ENCODE data around the gene OBSL1.

OBSL1 gene

DNA sequence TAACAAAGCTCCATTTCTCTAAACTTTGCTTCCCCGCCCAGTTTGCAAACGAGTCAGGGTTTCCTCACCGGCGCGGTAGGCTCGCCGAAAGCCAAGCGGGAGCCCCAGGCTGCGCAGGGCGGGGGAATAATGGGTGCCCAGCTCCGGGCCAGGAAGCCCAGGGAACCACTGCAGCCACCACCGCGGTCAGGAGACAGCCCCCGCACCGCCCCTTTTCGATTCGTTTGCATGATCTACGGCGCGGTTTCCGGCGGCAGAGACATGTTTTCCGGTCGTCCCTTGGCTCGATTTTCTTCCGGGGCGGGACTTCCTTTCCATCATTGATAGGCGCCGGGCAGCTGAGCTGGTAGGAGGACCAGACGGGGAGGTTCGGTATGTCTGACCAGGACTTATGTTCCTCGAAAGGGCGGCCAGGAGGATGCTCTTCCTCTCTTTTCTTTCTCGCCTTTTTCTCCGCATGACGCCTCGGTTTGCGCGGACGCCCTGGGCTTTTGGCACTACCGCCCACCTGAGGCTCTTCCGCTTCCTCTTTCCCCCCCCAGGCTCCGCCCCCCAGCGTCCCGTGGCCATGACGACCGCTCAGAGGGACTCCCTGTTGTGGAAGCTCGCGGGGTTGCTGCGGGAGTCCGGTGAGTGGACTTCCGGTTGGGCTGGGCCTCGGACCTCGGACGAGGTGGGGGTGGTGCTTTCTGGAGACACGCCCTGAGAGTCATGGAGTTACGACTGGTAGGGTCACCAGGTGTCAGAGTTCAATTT lies 26.4 kb upstream of the OBSL1 start, which contains the start of gene STK11IP:
Gene STK11IP, plus strand, starts transcription at position 306 of the 756 bp plus-strand sequence. Its CDS starts 263 bp downstream, at position 569.
- peak; percentile 88 for DNase-seq (ENCODE audit: low read depth)
- H3K4me3 ChIP-seq (ENCODE audit: low read depth, low read length) = peak within 1 kb of the TSS; percentile 80

DNA sequence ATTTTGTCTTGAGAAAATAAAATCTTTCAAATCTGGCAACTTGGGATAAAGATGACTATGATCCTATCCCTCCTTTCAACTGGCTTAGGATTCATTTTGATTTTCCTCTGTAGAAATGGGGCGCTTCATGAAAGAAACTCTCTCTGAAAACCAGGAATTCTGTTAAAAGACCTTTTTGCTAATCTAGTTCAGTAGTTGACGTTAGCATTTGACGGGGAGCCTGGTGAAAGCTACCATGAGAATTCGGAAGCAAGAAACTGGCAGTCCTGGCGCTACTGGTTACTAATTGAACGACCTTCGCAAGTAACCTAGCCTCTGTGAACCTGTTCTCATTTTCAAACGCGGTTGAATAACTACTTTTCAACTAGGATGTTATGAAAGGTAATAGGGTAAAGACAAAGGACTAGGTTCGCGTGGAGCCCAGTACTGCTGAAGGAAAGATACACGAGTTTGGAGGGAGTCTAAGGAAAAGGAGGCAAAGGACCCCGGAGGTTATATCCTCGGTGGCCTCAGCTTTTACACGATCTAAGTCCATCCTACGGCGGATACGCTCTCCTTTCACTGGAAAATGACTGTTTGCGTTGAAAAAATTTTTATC lies 25.7 kb upstream of the OBSL1 start:
- H3K4me3 ChIP-seq (ENCODE audit: low read depth, low read length) = peak overlapping the region; percentile 80
- DNase-seq (ENCODE audit: low read depth) = no peak

DNA sequence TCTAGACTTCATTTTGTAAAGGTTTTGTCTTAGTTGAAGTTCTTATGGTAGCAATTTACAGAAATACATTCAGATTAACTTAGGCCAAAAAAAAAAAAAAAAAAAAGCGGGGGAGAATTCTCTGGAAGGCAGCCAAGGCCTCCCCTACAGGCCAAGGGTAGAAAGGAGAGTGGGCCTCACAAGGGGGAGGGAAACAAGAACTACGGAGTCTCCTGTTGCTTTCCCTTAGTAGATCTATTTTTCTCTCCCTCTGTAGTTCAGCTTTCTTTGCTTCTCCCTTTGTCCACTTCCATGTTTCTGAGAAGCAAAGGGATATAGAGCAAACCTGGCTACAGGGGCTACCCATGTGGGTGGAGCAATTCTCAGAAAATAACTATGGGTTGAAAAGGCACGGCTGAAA lies 23.9 kb upstream of the OBSL1 start:
- H3K4me3 ChIP-seq (ENCODE audit: low read depth, low read length) = no peak overlapping the region
- peak; percentile 30 for DNase-seq (ENCODE audit: low read depth)

DNA sequence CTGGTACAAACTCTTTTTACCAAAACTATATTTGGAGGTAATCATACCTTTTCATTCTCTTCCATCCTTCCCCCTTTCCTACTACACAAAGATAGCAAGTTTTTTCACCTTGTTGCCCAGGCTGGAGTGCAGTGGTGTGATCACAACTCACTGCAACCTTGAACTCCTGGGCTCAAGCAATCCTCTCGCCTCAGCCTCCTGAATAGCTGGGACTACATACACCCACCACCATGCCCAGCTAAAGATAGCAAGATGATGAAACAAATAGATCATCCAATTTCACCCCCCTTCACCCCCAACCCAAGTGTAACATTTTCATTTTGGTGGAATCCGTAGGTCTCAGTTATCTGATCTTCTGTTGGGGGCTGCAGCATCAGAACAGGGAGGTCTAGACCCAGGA lies 21.8 kb upstream of the OBSL1 start:
- no peak for DNase-seq (ENCODE audit: low read depth)
- H3K4me3 ChIP-seq (ENCODE audit: low read depth, low read length) = no peak overlapping the region

DNA sequence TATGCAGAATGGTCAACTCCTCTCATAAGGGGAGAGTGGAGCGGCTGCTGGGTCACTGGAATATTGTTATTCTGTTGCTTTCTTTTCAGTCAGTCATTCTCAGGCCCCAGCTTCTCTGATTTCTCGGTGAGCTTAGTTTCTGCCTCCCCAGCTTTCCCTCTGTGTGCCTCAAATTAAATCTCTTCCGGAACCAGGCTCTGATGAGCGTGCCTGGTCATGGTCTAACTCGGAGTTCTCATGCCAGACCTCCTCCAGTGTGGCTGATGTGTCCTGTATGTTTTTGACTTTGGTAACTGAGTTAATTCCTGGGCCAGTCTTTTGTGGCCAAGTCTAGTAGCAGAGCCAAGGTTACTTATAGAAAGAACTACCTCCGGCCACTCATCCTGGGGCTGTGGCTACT lies 21.4 kb upstream of the OBSL1 start:
- H3K4me3 ChIP-seq (ENCODE audit: low read depth, low read length) = no peak overlapping the region
- DNase-seq (ENCODE audit: low read depth) = no peak

DNA sequence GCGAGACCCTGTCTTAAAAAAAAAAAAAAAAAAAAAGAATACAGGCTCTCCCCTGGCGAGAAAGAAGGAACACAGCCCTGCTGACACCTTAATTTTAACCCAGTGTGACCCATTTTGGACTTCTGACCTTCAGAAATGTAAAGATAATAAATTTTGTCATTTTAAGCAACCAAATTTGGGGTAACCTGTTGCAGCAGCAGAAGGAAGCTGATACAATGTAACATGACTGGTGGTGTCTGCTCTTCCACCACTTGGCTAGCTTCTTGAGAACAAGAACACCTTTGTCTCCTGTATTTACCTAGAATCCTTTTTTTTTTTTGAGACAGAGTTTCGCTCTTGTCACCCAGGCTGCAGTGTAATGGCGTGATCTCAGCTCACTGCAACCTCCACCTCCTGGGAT lies 19.8 kb upstream of the OBSL1 start:
- no peak overlapping the region for H3K4me3 ChIP-seq (ENCODE audit: low read depth, low read length)
- no peak for DNase-seq (ENCODE audit: low read depth)

DNA sequence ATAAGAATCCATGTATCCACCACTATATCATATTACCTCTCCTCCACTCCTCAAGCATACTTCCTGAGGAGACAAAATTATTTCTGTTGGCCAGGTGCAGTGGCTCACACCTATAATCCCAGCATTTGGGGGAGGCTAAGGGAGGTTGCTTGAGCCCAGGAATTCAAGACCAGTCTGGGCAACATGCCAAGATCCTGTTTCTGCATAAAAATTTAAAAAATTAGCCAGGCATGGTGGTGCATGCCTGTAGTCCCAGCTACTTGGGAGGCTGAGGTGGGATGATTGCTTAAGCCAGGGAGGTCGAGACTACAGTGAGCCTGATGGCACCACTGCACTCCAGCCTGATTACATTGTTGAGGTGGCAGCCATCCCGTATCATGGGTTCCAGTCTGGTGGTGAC lies 10.0 kb upstream of the OBSL1 start:
- no peak for DNase-seq (ENCODE audit: low read depth)
- no peak overlapping the region for H3K4me3 ChIP-seq (ENCODE audit: low read depth, low read length)

DNA sequence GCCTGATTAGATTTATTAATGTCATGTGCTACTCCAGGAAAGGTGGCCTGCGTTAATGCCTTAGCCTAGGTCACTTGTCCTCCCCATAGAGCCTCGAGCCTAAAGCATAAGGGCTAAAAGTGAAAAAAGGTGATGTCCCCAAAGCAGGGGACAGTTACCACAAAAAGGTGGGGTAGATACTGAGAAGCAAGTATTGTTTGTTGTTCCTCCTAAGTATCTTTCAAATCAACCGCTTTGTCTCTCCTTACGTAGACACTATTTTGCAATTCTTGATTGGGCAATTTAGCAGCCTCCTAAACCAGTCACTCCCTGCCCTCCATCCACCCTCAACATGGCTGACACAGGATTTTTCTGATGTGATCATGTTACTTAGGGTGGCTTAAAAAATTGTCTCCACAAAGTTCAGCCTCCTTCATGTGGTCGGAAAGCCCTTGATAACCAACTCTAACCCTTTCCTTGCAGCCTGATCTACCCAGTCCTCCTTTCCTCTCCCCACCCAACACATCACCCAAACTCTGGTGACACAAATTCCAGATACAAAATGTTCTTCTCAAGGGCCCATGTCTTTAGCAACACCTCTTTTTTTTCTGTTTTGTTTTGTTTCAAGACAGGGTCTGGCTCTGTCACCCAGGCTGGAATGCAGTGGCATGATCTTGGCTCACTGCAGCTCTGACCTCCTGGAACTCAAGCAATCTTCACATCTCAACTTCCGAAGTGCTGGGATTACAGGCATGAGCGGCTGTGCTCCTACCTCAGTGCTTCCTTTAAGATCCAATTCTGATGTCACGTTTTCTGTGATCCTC lies 7.7 kb upstream of the OBSL1 start:
- no peak overlapping the region for H3K4me3 ChIP-seq (ENCODE audit: low read depth, low read length)
- DNase-seq (ENCODE audit: low read depth) = no peak

DNA sequence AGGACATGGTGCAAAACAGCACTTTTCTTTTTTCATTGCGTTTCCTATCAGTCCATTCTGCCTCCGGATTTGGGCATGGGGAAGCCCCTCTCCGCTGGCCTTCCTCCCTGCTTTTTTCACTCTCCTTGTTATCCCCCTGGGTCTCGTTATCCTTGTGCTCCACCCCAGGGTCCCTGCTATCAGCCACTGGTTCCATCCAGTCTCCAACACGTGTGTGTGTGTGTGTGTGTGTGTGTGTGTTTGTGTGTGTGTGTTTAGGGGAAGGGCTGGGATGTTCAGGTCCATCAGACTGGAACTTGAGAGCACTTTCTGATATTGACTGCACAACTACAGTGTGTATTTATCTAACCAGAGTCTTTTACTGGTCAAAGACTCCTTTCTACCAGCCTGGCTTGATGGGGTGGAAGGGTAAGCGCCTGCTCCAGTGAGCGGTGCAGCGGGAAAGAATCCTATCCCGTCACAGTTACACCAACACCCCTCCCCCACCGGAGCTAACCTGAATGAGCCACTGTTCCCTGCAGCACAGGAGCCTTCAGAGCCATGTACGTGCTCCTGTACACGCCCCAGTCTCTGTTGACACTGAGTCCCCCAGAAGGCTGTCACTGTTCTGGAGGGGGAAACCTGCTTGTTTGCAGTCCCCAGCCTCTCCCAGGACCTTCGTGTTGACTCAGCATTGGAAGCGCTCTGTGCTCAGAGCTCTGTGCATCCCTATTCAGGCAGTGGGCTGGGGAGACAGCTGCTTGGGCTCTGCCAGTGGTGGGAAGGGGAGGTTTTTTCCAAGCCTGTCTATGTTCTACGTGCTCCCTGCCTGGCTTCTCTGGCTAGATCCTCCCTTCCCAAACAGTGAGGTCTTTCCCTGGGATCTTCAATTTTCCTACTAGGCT lies 5.4 kb upstream of the OBSL1 start:
- no peak overlapping the region for H3K4me3 ChIP-seq (ENCODE audit: low read depth, low read length)
- DNase-seq (ENCODE audit: low read depth) = no peak

DNA sequence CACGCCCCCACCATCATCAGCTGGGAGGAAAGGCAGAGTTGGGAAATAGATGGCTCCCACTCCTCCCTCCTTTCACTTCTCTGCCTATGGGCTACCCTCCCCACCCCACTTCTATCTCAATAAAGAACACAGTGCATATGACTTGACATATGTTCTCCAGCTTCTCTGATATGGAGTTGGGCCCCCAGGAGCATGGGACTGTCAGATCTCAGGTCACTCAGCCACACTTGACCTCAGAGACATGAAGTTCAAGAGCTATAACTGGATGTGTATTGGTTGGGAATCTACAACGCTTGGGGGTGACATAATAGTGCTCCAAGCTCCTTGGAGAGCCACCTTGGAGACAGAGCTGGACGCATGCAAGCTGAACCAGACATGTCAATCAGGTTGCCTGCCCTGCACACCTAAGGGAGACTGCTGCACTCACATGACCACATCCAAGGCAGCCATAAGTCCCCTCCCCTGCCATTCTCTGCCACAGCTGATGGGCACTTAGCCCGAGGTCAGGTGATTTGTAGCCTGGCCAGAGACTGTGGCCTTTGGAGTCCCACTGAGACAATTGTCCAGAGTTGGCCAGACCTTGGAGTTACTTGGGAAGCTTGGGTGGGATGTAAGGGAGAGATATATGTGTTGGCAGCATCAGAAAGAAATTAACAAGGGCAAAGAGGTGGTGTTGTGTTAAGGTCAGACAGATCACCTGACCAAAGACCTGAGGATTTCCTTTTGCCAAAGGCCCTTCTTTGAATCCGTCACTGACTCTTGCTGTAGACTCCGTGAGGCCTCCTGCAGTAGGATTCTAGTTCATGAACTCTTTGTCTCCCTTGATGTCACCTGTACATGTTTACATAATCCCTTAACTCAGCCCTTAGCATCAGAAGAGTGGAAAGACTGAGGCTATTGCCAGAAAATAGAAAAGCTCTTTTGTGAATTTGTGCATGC lies 4.5 kb upstream of the OBSL1 start:
- DNase-seq (ENCODE audit: low read depth) = no peak
- no peak overlapping the region for H3K4me3 ChIP-seq (ENCODE audit: low read depth, low read length)

DNA sequence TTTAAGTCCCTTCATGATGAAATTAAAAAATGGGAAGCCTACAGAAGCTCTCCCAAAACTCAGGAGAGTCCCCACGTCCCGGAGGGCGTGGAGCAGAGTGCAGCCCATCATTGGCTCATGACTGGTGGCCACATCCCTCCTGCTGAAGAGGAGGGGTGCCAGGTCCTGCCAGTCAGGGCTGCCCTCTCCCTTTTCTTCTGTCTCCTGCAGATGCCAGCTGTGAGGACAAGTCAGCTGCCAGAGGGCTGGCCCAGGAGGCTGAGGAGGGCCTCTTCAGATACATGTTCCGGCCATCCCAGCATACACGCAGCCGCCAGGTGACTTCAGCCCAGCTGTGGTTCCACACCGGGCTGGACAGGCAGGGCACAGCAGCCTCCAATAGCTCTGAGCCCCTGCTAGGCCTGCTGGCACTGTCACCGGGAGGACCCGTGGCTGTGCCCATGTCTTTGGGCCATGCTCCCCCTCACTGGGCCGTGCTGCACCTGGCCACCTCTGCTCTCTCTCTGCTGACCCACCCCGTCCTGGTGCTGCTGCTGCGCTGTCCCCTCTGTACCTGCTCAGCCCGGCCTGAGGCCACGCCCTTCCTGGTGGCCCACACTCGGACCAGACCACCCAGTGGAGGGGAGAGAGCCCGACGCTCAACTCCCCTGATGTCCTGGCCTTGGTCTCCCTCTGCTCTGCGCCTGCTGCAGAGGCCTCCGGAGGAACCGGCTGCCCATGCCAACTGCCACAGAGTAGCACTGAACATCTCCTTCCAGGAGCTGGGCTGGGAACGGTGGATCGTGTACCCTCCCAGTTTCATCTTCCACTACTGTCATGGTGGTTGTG lies 3.4 kb upstream of the OBSL1 start:
- H3K4me3 ChIP-seq (ENCODE audit: low read depth, low read length) = no peak overlapping the region
- no peak for DNase-seq (ENCODE audit: low read depth)

DNA sequence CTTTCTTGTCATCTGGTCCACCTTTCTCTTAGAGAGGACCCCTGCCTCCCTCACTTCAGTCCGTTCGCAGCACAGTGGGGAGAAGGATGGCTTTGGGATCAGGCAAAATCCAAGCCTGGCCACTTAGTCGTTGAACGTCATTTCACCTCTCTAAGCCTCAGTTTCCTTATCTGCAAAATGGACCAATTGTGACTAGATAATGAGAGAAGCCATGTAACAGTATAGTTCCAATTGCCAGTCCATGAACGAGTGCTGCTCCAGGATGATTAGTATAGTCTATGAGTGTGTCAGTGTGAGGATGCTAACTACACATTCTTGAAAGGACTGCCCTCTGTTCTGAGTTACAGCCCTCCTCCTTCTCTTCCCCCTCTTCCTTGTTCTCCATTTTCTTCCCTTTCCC lies 1.8 kb upstream of the OBSL1 start:
- no peak for DNase-seq (ENCODE audit: low read depth)
- H3K4me3 ChIP-seq (ENCODE audit: low read depth, low read length) = no peak overlapping the region

DNA sequence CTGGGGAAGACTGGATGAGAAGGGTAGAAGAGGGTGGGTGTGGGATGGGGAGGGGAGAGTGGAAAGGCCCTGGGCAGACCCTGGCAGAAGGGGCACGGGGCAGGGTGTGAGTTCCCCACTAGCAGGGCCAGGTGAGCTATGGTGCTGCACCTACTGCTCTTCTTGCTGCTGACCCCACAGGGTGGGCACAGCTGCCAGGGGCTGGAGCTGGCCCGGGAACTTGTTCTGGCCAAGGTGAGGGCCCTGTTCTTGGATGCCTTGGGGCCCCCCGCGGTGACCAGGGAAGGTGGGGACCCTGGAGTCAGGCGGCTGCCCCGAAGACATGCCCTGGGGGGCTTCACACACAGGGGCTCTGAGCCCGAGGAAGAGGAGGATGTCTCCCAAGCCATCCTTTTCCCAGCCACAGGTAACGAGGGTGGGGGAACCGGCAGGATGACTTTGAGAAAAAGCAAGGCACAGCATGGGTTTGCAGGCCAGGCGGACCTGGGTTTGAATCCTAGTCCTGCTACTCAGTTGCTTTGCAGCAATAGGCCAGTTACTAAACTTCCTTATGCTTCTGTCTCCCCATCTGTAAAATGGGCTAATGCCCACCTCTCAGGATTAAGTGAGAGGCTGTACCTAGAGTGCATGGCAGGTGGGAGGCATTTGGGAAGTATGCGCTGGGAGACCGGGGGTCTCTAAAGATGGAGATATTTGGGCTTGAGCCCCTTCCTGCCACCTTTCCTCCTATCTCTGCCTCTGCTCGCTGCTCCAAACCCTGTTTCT lies 1.1 kb upstream of the OBSL1 start, which contains the start of gene INHA:
Gene INHA, plus strand, starts transcription at position 74 of the 765 bp plus-strand sequence. Its CDS starts 65 bp downstream, at position 139.
- DNase-seq (ENCODE audit: low read depth) = no peak
- H3K4me3 ChIP-seq (ENCODE audit: low read depth, low read length) = peak within 1 kb of the TSS; percentile 67

DNA sequence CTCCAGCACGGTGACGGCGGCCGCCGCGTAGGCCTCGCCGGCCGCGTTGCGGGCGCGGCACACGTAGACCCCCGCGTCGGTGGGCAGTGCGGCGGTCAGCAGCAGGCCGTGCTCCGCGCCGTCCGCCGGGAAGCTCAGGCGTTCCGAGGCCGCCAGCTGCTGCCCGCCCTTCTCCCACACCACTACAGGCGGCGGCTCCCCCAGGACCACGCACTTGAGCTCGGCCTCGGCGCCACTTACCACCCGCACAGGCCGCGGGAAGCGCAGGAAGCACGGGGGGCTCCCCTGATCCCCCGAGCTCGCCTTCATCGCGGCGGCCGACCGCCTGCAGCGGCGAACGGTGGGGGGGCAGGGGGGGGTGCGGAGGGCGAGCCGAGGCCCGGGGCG lies 422 bp downstream of the OBSL1 start:
- DNase-seq (ENCODE audit: low read depth) = no peak
- H3K4me3 ChIP-seq (ENCODE audit: low read depth, low read length) = peak overlapping the region; percentile 67

DNA sequence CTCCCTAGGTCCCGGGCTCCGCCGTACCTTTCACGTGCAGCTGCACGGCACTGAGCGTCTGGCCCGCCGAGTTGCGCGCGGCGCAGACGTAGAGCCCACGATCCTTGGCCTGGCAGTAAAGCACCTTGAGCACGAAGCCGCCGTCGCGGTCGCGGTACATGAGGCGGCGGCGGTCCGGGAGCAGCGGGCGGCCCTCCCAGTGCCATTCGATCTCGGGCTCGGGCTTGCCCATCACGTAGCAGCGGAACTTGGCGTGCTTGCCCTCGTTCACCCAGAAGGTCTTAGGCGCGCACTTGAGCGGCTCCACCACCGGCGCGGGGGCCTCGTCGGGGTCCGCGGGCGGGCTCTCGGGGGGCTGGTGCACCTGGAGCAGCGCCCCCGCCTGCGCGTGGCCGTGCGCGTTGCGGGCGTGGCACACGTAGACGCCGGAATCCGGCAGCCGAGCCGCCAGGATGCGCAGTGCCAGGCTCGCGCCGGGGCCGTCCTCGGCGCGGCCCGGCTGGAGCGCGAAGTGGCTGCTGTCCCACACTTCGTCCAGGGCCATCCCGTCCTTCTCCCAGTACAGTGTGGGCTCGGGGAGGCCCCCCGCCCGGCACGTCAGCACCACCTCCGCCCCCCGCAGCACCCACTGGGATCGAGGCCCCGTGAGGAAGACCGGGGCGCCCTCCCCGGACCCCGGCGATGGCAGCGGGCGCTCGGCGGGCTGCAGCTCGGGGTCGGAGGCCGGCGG lies 980 bp downstream of the OBSL1 start:
- peak overlapping the region; percentile 67 for H3K4me3 ChIP-seq (ENCODE audit: low read depth, low read length)
- DNase-seq (ENCODE audit: low read depth) = no peak

DNA sequence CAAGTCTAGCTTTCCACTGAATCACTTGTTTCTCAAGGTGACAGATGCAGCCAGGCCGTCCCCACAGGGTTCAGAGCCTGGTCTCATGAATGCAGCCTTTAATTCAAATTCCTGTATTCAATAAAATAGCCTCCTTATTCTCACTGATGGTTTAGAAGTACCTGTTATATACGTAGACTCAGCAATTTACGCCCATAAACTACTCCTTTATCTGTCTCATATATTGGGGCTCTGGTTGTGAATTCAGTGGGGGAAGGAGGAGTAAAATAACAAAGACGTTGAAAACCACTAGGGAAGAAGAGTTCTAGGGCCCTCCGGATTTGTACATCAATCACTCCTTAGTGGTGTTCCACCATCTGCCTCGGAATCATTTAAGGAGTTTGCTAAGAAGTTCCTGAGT lies 1.7 kb downstream of the OBSL1 start:
- H3K4me3 ChIP-seq (ENCODE audit: low read depth, low read length) = peak overlapping the region; percentile 67
- no peak for DNase-seq (ENCODE audit: low read depth)
